Peyer's patch (tissue), 4 donors: ENCODE data around the gene ADCY3.

Source experiments
- CTCF ChIP-seq, 6 experiments: fragments of 450-650 bp in 4 of 6; fragments of 200-600 bp in 2 of 6; sonication (generic) in 1 of 6; IDR thresholded peaks; one replicate each; pipeline ENCODE4 v1.5.1; 2017 to 2019; ENCODE audit warnings: antibody characterized with exemption in 6 of 6, mild to moderate bottlenecking in 3 of 6, moderate library complexity in 1 of 6
- POLR2A ChIP-seq, 2 donors: fragments of 450-650 bp; IDR thresholded peaks; one replicate each; pipeline ENCODE4 v1.5.1; 2017; ENCODE audit warnings: antibody characterized with exemption in 2 of 2, mild to moderate bottlenecking in 2 of 2, moderate library complexity in 2 of 2

DNA sequence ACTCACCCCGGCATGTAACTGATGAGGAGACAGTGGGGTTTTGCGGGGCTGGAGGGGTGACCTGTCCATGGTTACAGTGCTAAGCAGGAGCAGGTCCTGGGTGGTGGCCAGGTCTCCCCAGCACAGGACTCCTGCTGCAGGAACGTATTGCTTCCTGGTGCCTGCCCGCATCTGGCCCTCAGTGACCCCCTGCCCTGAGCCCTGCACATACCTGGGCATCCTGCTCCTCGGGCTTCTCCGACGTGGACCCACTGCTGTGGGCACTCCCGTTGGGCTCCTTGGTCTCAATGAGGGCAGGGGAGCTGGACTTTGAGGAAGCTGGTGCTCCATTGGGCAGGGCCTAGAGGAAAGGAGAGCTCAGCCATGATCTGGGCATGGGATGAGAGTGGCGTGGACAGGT lies 83.3 kb downstream of the ADCY3 start:
- TF ChIP-seq CTCF (IDR thresholded peaks at IDR 0.05) (no peak), POLR2A (IDR thresholded peaks at IDR 0.05) (no peak)
